Adrenal gland (tissue), 5 donors: Measurements from ENCODE around the gene AMBRA1.

Experiments
- CTCF ChIP-seq, 6 experiments: fragments of 450-650 bp in 4 of 6; fragments of 200-600 bp in 2 of 6; sonication (generic) in 1 of 6; IDR thresholded peaks; 1 replicate in 5 of 6; 2 replicates in 1 of 6; pipeline versions ENCODE4 v1.5.1 to v1.8.0; 2016 to 2021; ENCODE audit warnings: antibody characterized with exemption in 6 of 6, mild to moderate bottlenecking in 2 of 6, moderate library complexity in 1 of 6
- POLR2A ChIP-seq, 2 donors: fragments of 450-650 bp; IDR thresholded peaks; one replicate each; pipeline ENCODE4 v1.6.1; 2017; ENCODE audit warnings: antibody characterized with exemption in 2 of 2, mild to moderate bottlenecking in 2 of 2, moderate library complexity in 1 of 2
- donor health status: DM: no; HTN: no; CAD: no.

DNA sequence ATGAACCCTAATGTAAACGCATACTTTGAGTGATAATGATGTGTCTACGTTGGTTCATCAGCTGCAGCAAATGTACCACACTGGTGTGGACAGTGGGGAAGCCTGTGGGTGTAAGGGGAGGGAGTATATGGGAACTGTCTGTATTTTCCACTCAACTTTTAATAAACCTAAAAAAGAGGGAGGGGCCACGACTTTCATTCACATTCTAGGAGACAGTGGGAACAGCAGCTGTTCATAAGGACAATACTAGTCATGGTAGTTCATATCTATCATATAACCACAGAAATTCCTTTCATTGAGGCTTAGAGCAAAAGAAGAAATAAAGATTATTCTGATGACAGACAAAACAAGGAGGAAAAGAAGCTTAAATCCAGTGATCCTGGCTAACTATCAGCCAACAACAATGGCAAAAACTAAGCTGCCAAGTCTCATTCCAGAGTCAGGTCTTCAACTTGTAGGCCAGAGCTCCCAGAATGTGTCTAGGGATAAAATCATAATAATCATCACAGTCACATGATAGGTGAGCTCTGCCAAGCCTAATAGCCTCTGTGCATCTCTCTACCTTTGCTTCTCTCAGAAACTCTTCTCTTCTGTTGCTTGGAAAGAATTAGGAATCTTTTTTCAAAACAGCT lies 142.9 kb downstream of the AMBRA1 start:
- TF ChIP-seq CTCF (IDR thresholded peaks at IDR 0.05), result no peak
- TF ChIP-seq POLR2A (IDR thresholded peaks at IDR 0.05), result no peak
